Measurements from ENCODE around the gene NAT8L. TPM values are rescaled to one million over a fixed set of nuclear protein-coding genes. Genes with fewer than 3 reads are reported as not detected.

The NAT8L gene
- total RNA-seq, 1 experiment from 2014 or later = 1.6 TPM

DNA sequence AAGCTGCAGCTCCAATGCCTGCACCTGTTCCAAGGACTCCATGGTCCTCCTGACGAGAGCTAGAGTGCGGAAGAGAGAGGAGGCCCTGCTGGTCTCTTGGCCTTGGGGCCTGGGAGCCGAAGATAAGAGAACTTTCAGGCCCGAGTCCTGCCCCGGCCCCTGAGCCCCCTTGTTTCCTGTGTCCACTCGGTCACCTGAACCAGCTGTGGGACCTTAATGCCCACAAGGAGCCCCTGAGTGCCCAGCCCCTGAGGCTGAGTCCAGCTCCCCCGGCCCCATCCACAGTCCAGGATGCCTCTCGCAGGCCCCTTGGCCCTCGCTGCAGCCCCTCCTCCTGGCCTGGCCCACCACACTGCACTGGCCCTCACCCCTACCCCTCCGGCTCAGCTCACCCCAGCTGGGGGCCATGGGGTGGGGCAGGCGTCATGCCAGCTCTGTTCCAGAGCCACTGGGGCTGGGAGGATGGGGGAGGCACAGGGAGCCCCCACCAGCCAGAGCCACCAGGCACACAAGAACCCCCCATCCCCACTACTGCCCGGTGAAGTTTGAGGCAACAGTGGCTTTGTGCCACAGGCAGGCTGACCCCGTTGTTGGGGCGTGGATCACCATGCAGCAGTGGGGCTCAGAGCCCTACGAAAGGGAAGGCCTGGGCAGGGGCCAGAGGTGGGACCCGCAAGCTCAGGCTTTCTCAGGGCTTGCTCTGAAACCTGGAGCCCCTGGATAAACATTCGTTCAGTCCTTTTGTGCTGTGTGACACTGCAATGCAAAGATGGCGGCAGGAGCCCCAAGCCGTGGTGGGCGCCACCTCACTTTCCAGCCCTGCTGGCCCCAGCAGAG, 14.1 kb downstream of the NAT8L start:
- ATAC-seq (no peak), DNase-seq (no peak)
- no peaks in the 10 kb centered on the region for H4K20me1 ChIP-seq (ENCODE audit: low read length)
- H3K4me3 ChIP-seq (ENCODE audit: low read length) = no peak overlapping the region
- H3K9ac ChIP-seq (ENCODE audit: low read length) = no peak overlapping the region
- no peak for TF ChIP-seq EZH2phosphoT487 (IDR thresholded peaks at IDR 0.05; ENCODE audit: borderline replicate concordance, low read length)
- H3K36me3 ChIP-seq (ENCODE audit: low read depth, low read length) = no peaks in the 10 kb centered on the region
- H3K27me3 ChIP-seq (ENCODE audit: low read length) = no peaks in the 10 kb centered on the region
- H3K79me2 ChIP-seq (ENCODE audit: low read length) = no peaks in the 10 kb centered on the region
- no TSS peak for BruUV-seq (replicated peaks)
- H3K27ac ChIP-seq (ENCODE audit: low read length) = no peak overlapping the region
- H3K4me1 ChIP-seq (ENCODE audit: insufficient read depth, low read length) = no peaks in the 10 kb centered on the region
- ChIA-PET POLR2A (ENCODE audit: unreplicated experiment) (no interaction called here), CTCF (no interaction called here)
- H3K9me2 ChIP-seq (replicated peaks; ENCODE audit: low read length) = no peaks in the 10 kb centered on the region
- no peak overlapping the region for H3K4me2 ChIP-seq (ENCODE audit: low read length)
- no peaks in the 10 kb centered on the region for H3K9me3 ChIP-seq (ENCODE audit: low read length)
- H3F3A ChIP-seq (ENCODE audit: low read length, unreplicated experiment) = no peaks in the 10 kb centered on the region
- H2AFZ ChIP-seq (ENCODE audit: low read length) = no peak overlapping the region
- intact Hi-C loops (cut with micrococcal nuclease) = no loop called here

DNA sequence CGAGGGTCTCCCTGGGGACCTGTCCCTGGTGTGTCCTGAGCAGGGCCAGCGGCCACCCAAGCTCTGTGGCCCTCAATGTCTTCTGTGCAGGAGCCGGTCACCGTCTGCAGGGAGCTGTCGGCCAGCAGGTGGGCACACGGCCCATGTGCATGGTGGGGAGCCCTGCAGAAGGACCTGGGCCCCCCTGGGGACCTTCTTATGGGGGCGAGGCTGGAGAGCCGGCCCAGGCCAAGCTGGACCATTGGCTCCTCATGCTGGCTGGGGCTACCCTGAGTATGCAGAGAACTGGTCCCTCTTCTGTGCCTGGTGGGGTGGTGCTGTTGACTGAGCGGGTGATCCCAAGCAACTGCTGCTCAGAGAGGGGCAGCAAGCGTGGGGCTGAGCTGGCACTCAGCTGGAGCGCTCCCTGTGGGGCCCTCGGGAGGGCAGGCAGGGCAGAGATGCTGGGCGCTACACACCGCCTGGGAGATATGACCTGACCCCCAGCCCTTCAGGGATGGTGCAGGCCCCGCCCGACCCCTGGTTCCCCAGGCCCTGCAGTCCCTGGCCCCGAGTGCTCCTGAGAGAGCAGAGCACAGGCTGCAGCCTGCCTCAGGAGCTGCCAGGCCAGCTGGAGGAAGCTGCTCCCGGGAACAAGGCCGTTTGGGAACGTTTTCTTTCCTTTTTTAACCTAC, 14.8 kb downstream of the NAT8L start:
- Histone ChIP-seq H3F3A (ENCODE audit: low read length, unreplicated experiment) (no peaks in the 10 kb centered on the region), H3K9me2 (replicated peaks; ENCODE audit: low read length) (no peaks in the 10 kb centered on the region), H3K79me2 (ENCODE audit: low read length) (no peaks in the 10 kb centered on the region), H3K27ac (ENCODE audit: low read length) (no peak overlapping the region), H2AFZ (ENCODE audit: low read length) (no peak overlapping the region), H3K9me3 (ENCODE audit: low read length) (no peaks in the 10 kb centered on the region), H3K36me3 (ENCODE audit: low read depth, low read length) (no peaks in the 10 kb centered on the region), H3K4me1 (ENCODE audit: insufficient read depth, low read length) (no peaks in the 10 kb centered on the region), H3K9ac (ENCODE audit: low read length) (no peak overlapping the region), H3K4me2 (ENCODE audit: low read length) (no peak overlapping the region), H4K20me1 (ENCODE audit: low read length) (no peaks in the 10 kb centered on the region), H3K27me3 (ENCODE audit: low read length) (no peaks in the 10 kb centered on the region), H3K4me3 (ENCODE audit: low read length) (no peak overlapping the region)
- ATAC-seq = no peak
- POLR2A ChIA-PET (ENCODE audit: unreplicated experiment) = no interaction called here
- CTCF ChIA-PET = no interaction called here
- intact Hi-C loops (cut with micrococcal nuclease) = no loop called here
- no TSS peak for BruUV-seq (replicated peaks)
- no peak for DNase-seq
- TF ChIP-seq EZH2phosphoT487 (IDR thresholded peaks at IDR 0.05; ENCODE audit: borderline replicate concordance, low read length) = no peak
- TF ChIP-seq CTCF (conservative IDR thresholded peaks at IDR 0.05; ENCODE audit: low read depth, low read length) = no peak
- no peak for TF ChIP-seq EZH2 (IDR thresholded peaks at IDR 0.05; ENCODE audit: low read length, unreplicated experiment)

DNA sequence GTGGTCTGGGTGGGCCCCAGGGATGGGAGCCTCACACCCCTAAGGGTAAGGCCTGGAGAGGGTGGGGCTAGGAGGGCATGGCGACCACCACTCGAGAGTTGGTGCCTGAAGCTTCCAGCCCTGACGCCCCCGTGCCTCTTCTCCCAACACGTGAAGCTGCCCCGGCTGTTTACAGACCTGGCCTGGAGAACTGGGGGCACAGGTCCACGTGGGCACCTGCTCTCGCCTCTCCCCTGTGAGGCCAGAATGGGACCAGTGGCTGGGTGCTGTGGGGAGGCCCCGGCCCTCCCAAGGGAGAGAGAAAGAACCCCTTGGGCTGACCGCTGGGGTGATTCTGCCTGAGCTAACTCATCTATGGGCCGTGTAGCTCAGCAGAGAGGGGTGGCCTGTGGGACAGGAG, 15.5 kb downstream of the NAT8L start:
- H3K27me3 ChIP-seq (ENCODE audit: low read length) = no peaks in the 10 kb centered on the region

More for the DNA sequence above, 15.5 kb downstream of the NAT8L start:
- BruUV-seq (replicated peaks) = no TSS peak
- Histone ChIP-seq H4K20me1 (ENCODE audit: low read length) (no peaks in the 10 kb centered on the region), H3K9me2 (replicated peaks; ENCODE audit: low read length) (no peaks in the 10 kb centered on the region), H3K27ac (ENCODE audit: low read length) (no peak overlapping the region), H3K4me2 (ENCODE audit: low read length) (no peak overlapping the region), H3K4me1 (ENCODE audit: insufficient read depth, low read length) (no peaks in the 10 kb centered on the region), H3F3A (ENCODE audit: low read length, unreplicated experiment) (no peaks in the 10 kb centered on the region), H2AFZ (ENCODE audit: low read length) (no peak overlapping the region), H3K9ac (ENCODE audit: low read length) (no peak overlapping the region), H3K9me3 (ENCODE audit: low read length) (no peaks in the 10 kb centered on the region), H3K79me2 (ENCODE audit: low read length) (no peaks in the 10 kb centered on the region), H3K4me3 (ENCODE audit: low read length) (no peak overlapping the region), H3K36me3 (ENCODE audit: low read depth, low read length) (no peaks in the 10 kb centered on the region)
- DNase-seq (no peak), ATAC-seq (no peak)
- intact Hi-C loops (cut with micrococcal nuclease) = no loop called here
- ChIA-PET CTCF (no interaction called here), POLR2A (ENCODE audit: unreplicated experiment) (no interaction called here)
- no peak for TF ChIP-seq CTCF (conservative IDR thresholded peaks at IDR 0.05; ENCODE audit: low read depth, low read length)
- TF ChIP-seq EZH2phosphoT487 (IDR thresholded peaks at IDR 0.05; ENCODE audit: borderline replicate concordance, low read length) = no peak
- TF ChIP-seq EZH2 (IDR thresholded peaks at IDR 0.05; ENCODE audit: low read length, unreplicated experiment) = no peak

Data from PC-3 (cell line).